Prostate gland (tissue), 2 donors: Measurements from ENCODE around the gene POU6F2. TPM values are rescaled to one million over a fixed set of nuclear protein-coding genes. Genes with fewer than 3 reads are reported as not detected.
A peak's percentile ranks its signal among the peaks of the same experiment; 100 is the strongest.

Source experiments
- DNase-seq: peaks from one replicate; pipeline ENCODE4 v3.0.0-alpha.2; 2019; ENCODE audit warnings: low spot score
- H3K27ac ChIP-seq, 2 donors: fragments of 200-600 bp; sonication (generic); 2 replicates each; pipeline ENCODE4 v1.5.1; 2017 to 2019
- H3K27me3 ChIP-seq: fragments of 200-600 bp; sonication (generic); replicated peaks from 2 replicates; pipeline ENCODE4 v1.5.1; 2019; ENCODE audit not compliant: insufficient read depth
- H3K36me3 ChIP-seq, 2 donors: fragments of 200-600 bp; sonication (generic); 1 replicate in 1 of 2; 2 replicates in 1 of 2; pipeline versions ENCODE4 v1.5.1 to v1.8.1; 2017 to 2019
- H3K4me1 ChIP-seq: fragments of 200-600 bp; sonication (generic); replicated peaks from 2 replicates; pipeline ENCODE4 v1.5.1; 2019
- H3K4me3 ChIP-seq, 2 donors: fragments of 200-600 bp; sonication (generic); 2 replicates each; pipeline ENCODE4 v1.5.1; 2017 to 2019
- H3K9me3 ChIP-seq: fragments of 200-600 bp; sonication (generic); 2 replicates; pipeline ENCODE4 v1.5.1; 2017
- CTCF ChIP-seq, 4 experiments: fragments of 200-600 bp in 2 of 4; fragments of 450-650 bp in 2 of 4; sonication (generic) in 2 of 4; IDR thresholded peaks; 1 replicate in 3 of 4; 2 replicates in 1 of 4; pipeline ENCODE4 v1.5.1; 2016 to 2019; ENCODE audit warnings: antibody characterized with exemption in 4 of 4, mild to moderate bottlenecking in 2 of 4, moderate library complexity in 2 of 4
- POLR2A ChIP-seq: fragments of 450-650 bp; IDR thresholded peaks from one replicate; pipeline ENCODE4 v1.6.1; 2016; ENCODE audit warnings: antibody characterized with exemption, mild to moderate bottlenecking
- POLR2AphosphoS5 ChIP-seq: sonication (generic); formaldehyde crosslinking; IDR thresholded peaks from one replicate; pipeline ENCODE4 v1.6.1; 2017; ENCODE audit warnings: antibody characterized with exemption
- WGBS: methylation state at CpG from one replicate; pipeline ENCODE4 v1.1.5; 2018; 5-methylcytosine and 5-hydroxymethylcytosine counted together
- intact Hi-C: fragments of 100-400 bp; cut with DNase I; formaldehyde crosslinking; loops from one replicate; pipeline ENCODE4 v1.14.2; 2022
- total RNA-seq, 2 donors: library from RNA; depleted of rRNA; stranded (reverse); fragments of >200 nt; gene quantifications; one replicate each; pipeline ENCODE4 v1.1.0, GENCODE V29; 2016

POU6F2 gene
- total RNA-seq, 2 donors from 2014 or later, result 2.4 TPM; not detected in 1

GRCh38 chr7:39461263-39461820, 483.6 kb downstream of the POU6F2 start:
- Histone ChIP-seq H3K27ac (no peak overlapping the region), H3K27me3 (no peaks in the 10 kb centered on the region), H3K9me3 (no peaks in the 10 kb centered on the region), H3K4me3 (no peak overlapping the region), H3K36me3 (no peaks in the 10 kb centered on the region), H3K4me1 (no peaks in the 10 kb centered on the region)
- 71% methylated on average over 4 of the region's 4 CpGs for WGBS
- TF ChIP-seq CTCF (IDR thresholded peaks at IDR 0.05) (no peak), POLR2A (no peak), POLR2AphosphoS5 (no peak)
- DNase-seq, result no peak
- intact Hi-C loops, result loop anchor here (5.0 kb wide), 1 partner anchor 664 kb away; no protein-coding TSS in a partner anchor

DNA sequence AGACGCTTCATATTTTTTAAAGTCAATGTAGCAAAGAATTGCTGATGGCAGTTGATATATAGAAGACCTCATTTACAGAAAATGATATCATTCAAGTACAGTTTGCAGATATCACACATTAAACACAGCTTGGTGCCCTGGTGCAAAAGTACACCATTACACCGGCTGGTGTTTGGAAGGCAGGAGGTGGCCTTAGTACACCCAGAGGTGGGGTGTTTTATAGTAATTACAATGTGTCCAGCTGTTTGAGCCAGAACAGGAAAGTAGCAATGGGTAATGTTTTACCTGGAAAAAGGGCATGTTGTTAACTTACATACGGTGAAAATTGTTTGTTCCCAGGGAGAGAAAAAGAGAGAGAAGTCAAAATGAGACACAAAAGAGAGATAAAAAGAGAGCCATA, 485.5 kb downstream of the POU6F2 start:
- H3K4me3 ChIP-seq, result no peak overlapping the region
- H3K27ac ChIP-seq, result no peak overlapping the region
- no peaks in the 10 kb centered on the region for H3K9me3 ChIP-seq
- H3K27me3 ChIP-seq, result no peaks in the 10 kb centered on the region
- intact Hi-C loops, result loop anchor here (5.0 kb wide), 1 partner anchor 666 kb away; no protein-coding TSS in a partner anchor
- 84% methylated on average over 3 of the region's 3 CpGs for WGBS
- no peak for DNase-seq
- H3K36me3 ChIP-seq, result no peaks in the 10 kb centered on the region
- no peak for TF ChIP-seq CTCF (IDR thresholded peaks at IDR 0.05)
- no peak for TF ChIP-seq POLR2A
- no peak for TF ChIP-seq POLR2AphosphoS5
- no peaks in the 10 kb centered on the region for H3K4me1 ChIP-seq

DNA sequence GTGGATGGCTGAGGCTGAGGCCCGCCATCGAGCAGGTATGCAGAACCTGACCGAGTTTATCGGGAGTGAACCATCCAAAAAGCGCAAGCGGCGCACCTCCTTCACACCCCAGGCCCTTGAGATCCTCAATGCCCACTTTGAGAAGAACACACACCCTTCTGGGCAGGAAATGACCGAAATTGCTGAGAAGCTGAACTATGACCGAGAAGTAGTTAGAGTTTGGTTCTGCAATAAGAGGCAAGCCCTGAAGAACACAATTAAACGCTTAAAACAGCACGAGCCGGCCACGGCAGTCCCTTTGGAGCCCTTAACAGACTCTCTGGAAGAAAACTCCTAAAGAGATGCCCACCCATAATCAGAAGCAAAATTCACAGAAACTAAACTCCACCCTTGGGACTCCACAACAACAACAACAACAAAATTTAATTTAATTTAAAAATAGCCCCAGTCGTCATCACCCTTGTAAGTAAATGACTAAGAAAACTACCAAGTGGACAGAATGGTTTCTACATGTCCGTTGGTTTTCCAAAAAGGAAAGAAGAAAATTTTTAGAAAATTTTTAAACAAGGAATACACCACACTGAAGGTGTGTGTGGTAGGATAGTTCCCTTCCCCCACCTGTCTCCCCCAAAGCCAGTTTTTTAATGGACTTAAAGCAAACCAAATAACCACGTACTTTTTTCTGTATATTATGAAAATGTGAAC, 486.8 kb downstream of the POU6F2 start:
- H3K4me3 ChIP-seq, result no peak overlapping the region
- H3K4me1 ChIP-seq, result no peaks in the 10 kb centered on the region
- TF ChIP-seq POLR2AphosphoS5 (no peak), POLR2A (no peak), CTCF (IDR thresholded peaks at IDR 0.05) (no peak)

GRCh38 chr7:39465055-39465929, 487.6 kb downstream of the POU6F2 start:
- Histone ChIP-seq H3K27ac (no peak overlapping the region), H3K36me3 (no peaks in the 10 kb centered on the region), H3K9me3 (no peaks in the 10 kb centered on the region), H3K4me3 (no peak overlapping the region), H3K4me1 (no peaks in the 10 kb centered on the region), H3K27me3 (no peaks in the 10 kb centered on the region)
- intact Hi-C loops, result loop anchor here (2.0 kb wide), 1 partner anchor 530 kb away; no protein-coding TSS in a partner anchor
- peak; percentile 29 for DNase-seq
- no peak for TF ChIP-seq POLR2A
- TF ChIP-seq CTCF (IDR thresholded peaks at IDR 0.05), result peak; percentile 12 to 79 (median 66)
- peak; percentile 18 for TF ChIP-seq POLR2AphosphoS5
- WGBS, result 33% methylated on average over 18 of the region's 18 CpGs

More for the DNA sequence above, 486.8 kb downstream of the POU6F2 start:
- WGBS, result 83% methylated on average over 16 of the region's 16 CpGs
- DNase-seq, result no peak
- no peaks in the 10 kb centered on the region for H3K9me3 ChIP-seq
- H3K27ac ChIP-seq, result no peak overlapping the region
- intact Hi-C loops, result loop anchor here (2.0 to 5.0 kb wide), 2 partner anchors 530 to 667 kb away; no protein-coding TSS in a partner anchor
- H3K27me3 ChIP-seq, result no peaks in the 10 kb centered on the region
- H3K36me3 ChIP-seq, result no peaks in the 10 kb centered on the region
